Kidney (tissue), 14 donors: Measurements from ENCODE around the gene ZNF511. TPM values are rescaled to one million over a fixed set of nuclear protein-coding genes. Genes with fewer than 3 reads are reported as not detected.

ENCODE experiments used
- DNase-seq, 5 donors: peaks; one replicate each; pipeline ENCODE4 v3.0.0-alpha.2; 2013 to 2020
- FAIRE-seq: peaks from 2 replicates; lab custom pipeline; 2012; peaks lifted over from hg19 to GRCh38; lab: Jason Lieb, UNC
- H3K27ac ChIP-seq, 2 donors: one replicate each; pipeline ENCODE4 v1.7.0; 2013; ENCODE audit warnings: low read depth in 2 of 2, low read length in 2 of 2, inconsistent platforms in 1 of 2
- H3K27me3 ChIP-seq: one replicate; pipeline ENCODE4 v1.7.1; 2013; ENCODE audit warnings: low read length, inconsistent platforms; ENCODE audit not compliant: control insufficient read depth, insufficient read depth
- H3K36me3 ChIP-seq, 3 donors: one replicate each; pipeline versions ENCODE4 v1.7.0 to v1.7.1; 2013; ENCODE audit warnings: low read length in 3 of 3, control low read depth in 1 of 3, inconsistent platforms in 1 of 3; ENCODE audit not compliant: insufficient read depth in 3 of 3, control insufficient read depth in 2 of 3
- H3K4me1 ChIP-seq, 3 donors: one replicate each; pipeline versions ENCODE4 v1.7.0 to v1.7.1; 2013; ENCODE audit warnings: low read length in 3 of 3, inconsistent platforms in 1 of 3, low read depth in 1 of 3; ENCODE audit not compliant: control insufficient read depth in 2 of 3, insufficient read depth in 2 of 3
- H3K4me3 ChIP-seq, 3 donors: one replicate each; pipeline versions ENCODE4 v1.7.0 to v1.8.1; 2013; ENCODE audit warnings: low read length in 3 of 3, control low read depth in 1 of 3, inconsistent platforms in 1 of 3
- H3K9ac ChIP-seq, 3 donors: one replicate each; pipeline versions ENCODE4 v1.7.0 to v1.7.1; 2013; ENCODE audit warnings: low read length in 3 of 3, control low read depth in 1 of 3, inconsistent platforms in 1 of 3
- H3K9me3 ChIP-seq, 3 donors: one replicate each; pipeline versions ENCODE4 v1.7.0 to v1.7.1; 2013; ENCODE audit warnings: low read length in 3 of 3, control low read depth in 1 of 3, inconsistent platforms in 1 of 3; ENCODE audit not compliant: control insufficient read depth in 2 of 3, insufficient read depth in 1 of 3
- CTCF ChIP-seq: IDR thresholded peaks from 3 replicates; pipeline ENCODE4 v1.5.1; 2012; ENCODE audit warnings: mild to moderate bottlenecking, moderate library complexity, borderline replicate concordance; ENCODE audit not compliant: insufficient read depth; ENCODE audit errors: extremely low read depth
- intact Hi-C: fragments of 100-400 bp; cut with DNase I; formaldehyde crosslinking; loops from one replicate; pipeline ENCODE4 v1.11.1; 2022
- polyA plus RNA-seq: library from polyadenylated mRNA; stranded (reverse); fragments of 350-450 nt; fragmentation: Illumina TruSeq; extraction: RNeasy Lipid Tissue Mini Kit (QIAGEN cat#74804); gene quantifications from one replicate; pipeline ENCODE4 v1.2.3, GENCODE V29; 2014; ENCODE audit warnings: low read depth, low replicate concordance; ENCODE audit not compliant: insufficient read depth
- total RNA-seq: library from RNA; stranded (reverse); fragmentation: NEBNext Ultra II Directional; extraction: Animal tissue kit (Norgen Biotek cat#: 25700); gene quantifications from one replicate; pipeline ENCODE4 v1.2.1, GENCODE V29; 2021
- donor health status: control.
- donor health status: control.
- donor health status: control.
- donor health status: control.
- donor health status: control.
- donor health status: DM: yes; HTN: yes; CAD: no.
- donor health status: Normal renal cell carcinoma (clear cell type).

The ZNF511 gene
- total and polyA plus RNA-seq, 2 donors from 2014 or later = 35.6 to 50.7 TPM

DNA sequence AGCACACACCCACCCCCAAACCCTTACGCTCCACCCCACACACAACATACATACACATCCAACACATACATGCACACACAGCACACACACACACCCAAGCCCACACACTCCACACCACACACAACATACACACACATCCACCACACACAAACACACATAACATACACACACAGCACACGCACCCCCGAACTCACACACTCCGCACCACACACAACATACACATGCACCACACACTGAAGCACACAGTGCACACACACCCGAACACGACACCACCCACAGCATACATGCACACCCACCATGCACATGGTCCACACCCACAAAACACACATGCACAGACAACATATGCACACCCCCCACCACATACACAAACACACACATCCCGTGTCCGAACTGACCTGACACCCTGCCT, 40.5 kb downstream of the ZNF511 start:
- Histone ChIP-seq H3K9ac (no peak overlapping the region), H3K27me3 (no peaks in the 10 kb centered on the region), H3K4me1 (no peaks in the 10 kb centered on the region), H3K4me3 (no peak overlapping the region), H3K27ac (no peak overlapping the region), H3K9me3 (no peaks in the 10 kb centered on the region), H3K36me3 (no peaks in the 10 kb centered on the region)
- intact Hi-C loops = no loop called here
- FAIRE-seq (no peak), DNase-seq (no peak)
- no peak for TF ChIP-seq CTCF

GRCh38 chr10:133349577-133350011, 40.9 kb downstream of the ZNF511 start:
- FAIRE-seq (no peak), DNase-seq (no peak)
- H3K27ac ChIP-seq = no peak overlapping the region
- intact Hi-C loops = no loop called here
- H3K4me3 ChIP-seq = no peak overlapping the region
- no peak overlapping the region for H3K9ac ChIP-seq
- no peaks in the 10 kb centered on the region for H3K36me3 ChIP-seq
- no peaks in the 10 kb centered on the region for H3K4me1 ChIP-seq
- no peaks in the 10 kb centered on the region for H3K9me3 ChIP-seq
- H3K27me3 ChIP-seq = no peaks in the 10 kb centered on the region
- TF ChIP-seq CTCF = no peak

- H3K9ac ChIP-seq = no peak overlapping the region
- H3K27ac ChIP-seq = no peak overlapping the region
- no peaks in the 10 kb centered on the region for H3K9me3 ChIP-seq
- H3K4me3 ChIP-seq = no peak overlapping the region
- FAIRE-seq (no peak), DNase-seq (no peak)
- no peaks in the 10 kb centered on the region for H3K36me3 ChIP-seq
- no peaks in the 10 kb centered on the region for H3K27me3 ChIP-seq
- H3K4me1 ChIP-seq = no peaks in the 10 kb centered on the region
- no peak for TF ChIP-seq CTCF
- intact Hi-C loops = no loop called here
These were observed 41.7 kb downstream of the ZNF511 start for GRCh38 chr10:133350283-133350949.

GRCh38 chr10:133350950-133351329, 42.2 kb downstream of the ZNF511 start:
- no peak for FAIRE-seq
- intact Hi-C loops = no loop called here
- Histone ChIP-seq H3K9ac (no peak overlapping the region), H3K4me1 (no peaks in the 10 kb centered on the region), H3K36me3 (no peaks in the 10 kb centered on the region), H3K9me3 (no peaks in the 10 kb centered on the region), H3K27me3 (no peaks in the 10 kb centered on the region), H3K27ac (no peak overlapping the region), H3K4me3 (no peak overlapping the region)
- DNase-seq = no peak
- TF ChIP-seq CTCF = no peak
